Uterine smooth muscle cell (primary cell): ENCODE measurements around the gene CBR4. TPM values are rescaled to one million over a fixed set of nuclear protein-coding genes. Genes with fewer than 3 reads are reported as not detected.

ENCODE experiments used
- total RNA-seq: library from RNA; depleted of rRNA; stranded (reverse); fragments of >200 nt; gene quantifications from 2 replicates; pipeline ENCODE4 v1.2.3, GENCODE V29; 2014

The CBR4 gene
- total RNA-seq, result 19.5 and 21.8 TPM in 2 replicates

GRCh38 chr4:169010125-169011023, at the start of gene CBR4:
Gene CBR4 (minus strand): TSS chr4:169010255. CDS start chr4:169010089, 166 bp downstream.

